AG09319 (cell line): ENCODE results near the gene HK1.

Source experiments
- DNase-seq: peaks from one replicate; pipeline ENCODE4 v3.0.0-alpha.2; 2010; ENCODE audit warnings: low read depth; ENCODE audit errors: extremely low read depth
- CTCF ChIP-seq: IDR thresholded peaks from 2 replicates; pipeline ENCODE4 v1.5.1; 2011; ENCODE audit warnings: low read depth, mild to moderate bottlenecking, inconsistent platforms, low read length, moderate library complexity

HK1 gene

GRCh38 chr10:69278446-69278963 lies at the start of gene HK1:
TSS of gene HK1 (plus strand) at chr10:69278496.
- TF ChIP-seq CTCF = no peak
- no peak for DNase-seq

DNA sequence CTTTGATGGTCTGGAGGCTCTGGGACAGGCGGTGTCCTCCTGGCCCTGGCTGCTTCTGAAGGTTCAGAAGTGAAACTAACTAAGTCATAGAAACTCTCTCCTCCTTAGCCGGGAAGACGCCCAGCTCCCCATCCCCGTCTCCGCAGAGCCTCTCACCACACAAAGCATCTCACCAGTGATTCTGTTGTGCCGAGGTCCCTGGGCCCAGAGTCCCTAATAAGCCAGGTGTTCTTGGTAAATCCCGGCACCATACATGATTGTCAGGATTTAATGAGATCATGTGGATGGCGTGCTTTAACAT lies 48.7 kb upstream of the HK1 start:
- TF ChIP-seq CTCF = no peak
- DNase-seq = no peak

- DNase-seq = no peak
- no peak for TF ChIP-seq CTCF
Measured at GRCh38 chr10:69230128-69230527, 48.2 kb upstream of the HK1 start.

GRCh38 chr10:69232252-69232651 lies 46.0 kb upstream of the HK1 start:
- DNase-seq = peak; percentile 37
- no peak for TF ChIP-seq CTCF

GRCh38 chr10:69232736-69233480 lies 45.4 kb upstream of the HK1 start:
- no peak for TF ChIP-seq CTCF
- no peak for DNase-seq

GRCh38 chr10:69234447-69234846 lies 43.8 kb upstream of the HK1 start:
- no peak for TF ChIP-seq CTCF
- DNase-seq = no peak

- peak; percentile 88 for TF ChIP-seq CTCF
- peak; percentile 28 for DNase-seq
Measured at GRCh38 chr10:69237528-69238159, 40.7 kb upstream of the HK1 start.
